H1 (cell line): Measurements from ENCODE around the gene CAPN10. TPM values are rescaled to one million over a fixed set of nuclear protein-coding genes. Genes with fewer than 3 reads are reported as not detected.

Experiments
- E2F6 ChIP-seq: IDR thresholded peaks from 2 replicates; pipeline ENCODE4 v1.6.1; 2012; ENCODE audit warnings: inconsistent platforms
- HDAC6 ChIP-seq: IDR thresholded peaks from one replicate; pipeline ENCODE4 v1.7.1; 2012; ENCODE audit warnings: low read depth, mild to moderate bottlenecking, inconsistent platforms, low read length, moderate library complexity
- JUND ChIP-seq: IDR thresholded peaks from 2 replicates; pipeline ENCODE4 v1.6.1; 2011; ENCODE audit warnings: mild to moderate bottlenecking, improper control_type of control experiment, low read length
- SP4 ChIP-seq: IDR thresholded peaks from 2 replicates; pipeline ENCODE4 v1.6.1; 2012; ENCODE audit warnings: low read length, inconsistent platforms
- SRF ChIP-seq: IDR thresholded peaks from 2 replicates; pipeline ENCODE4 v1.6.1; 2011; ENCODE audit warnings: mild to moderate bottlenecking, low read depth, low read length, moderate library complexity
- polyA plus RNA-seq, 7 experiments: library from polyadenylated mRNA; depleted of rRNA in 3 of 7; stranded (reverse) in 5 of 7; unstranded in 2 of 7; fragments of >200 nt in 5 of 7; fragments of 200-250 nt in 2 of 7; gene quantifications; 1 replicate in 5 of 7; 2 replicates in 1 of 7; 4 replicates in 1 of 7; pipeline versions ENCODE4 v1.2.1 to v1.2.3, GENCODE V29; 2011 to 2013; ENCODE audit warnings: missing spikeins in 2 of 7, mixed read lengths in 2 of 7
- total RNA-seq: library from RNA; stranded (reverse); fragmentation: NEBNext Ultra II Directional; extraction: Animal tissue kit (Norgen Biotek cat#: 25700); gene quantifications from 2 replicates; pipeline ENCODE4 v1.2.1, GENCODE V29; 2021
- TF ChIP-seq, protein P1 (sequence below), 3 experiments: IDR thresholded peaks; 1 replicate in 2 of 3; 2 replicates in 1 of 3; pipeline versions ENCODE4 v1.5.1 to v1.6.1; 2011; ENCODE audit warnings: low read length in 3 of 3, mild to moderate bottlenecking in 3 of 3, inconsistent platforms in 2 of 3, low read depth in 1 of 3, moderate library complexity in 1 of 3; ENCODE audit not compliant: insufficient read depth in 1 of 3; ENCODE audit errors: control extremely low read depth in 1 of 3
- TF ChIP-seq, protein P2 (sequence below): IDR thresholded peaks from 2 replicates; pipeline ENCODE4 v1.6.1; 2012; ENCODE audit warnings: low read length, inconsistent platforms

CAPN10 gene
- total and polyA plus RNA-seq, 2 of the 8 experiments (the other 6 are each of a cell fraction or from before 2014, with no cell fraction given): 30.7 to 39.8 TPM

DNA sequence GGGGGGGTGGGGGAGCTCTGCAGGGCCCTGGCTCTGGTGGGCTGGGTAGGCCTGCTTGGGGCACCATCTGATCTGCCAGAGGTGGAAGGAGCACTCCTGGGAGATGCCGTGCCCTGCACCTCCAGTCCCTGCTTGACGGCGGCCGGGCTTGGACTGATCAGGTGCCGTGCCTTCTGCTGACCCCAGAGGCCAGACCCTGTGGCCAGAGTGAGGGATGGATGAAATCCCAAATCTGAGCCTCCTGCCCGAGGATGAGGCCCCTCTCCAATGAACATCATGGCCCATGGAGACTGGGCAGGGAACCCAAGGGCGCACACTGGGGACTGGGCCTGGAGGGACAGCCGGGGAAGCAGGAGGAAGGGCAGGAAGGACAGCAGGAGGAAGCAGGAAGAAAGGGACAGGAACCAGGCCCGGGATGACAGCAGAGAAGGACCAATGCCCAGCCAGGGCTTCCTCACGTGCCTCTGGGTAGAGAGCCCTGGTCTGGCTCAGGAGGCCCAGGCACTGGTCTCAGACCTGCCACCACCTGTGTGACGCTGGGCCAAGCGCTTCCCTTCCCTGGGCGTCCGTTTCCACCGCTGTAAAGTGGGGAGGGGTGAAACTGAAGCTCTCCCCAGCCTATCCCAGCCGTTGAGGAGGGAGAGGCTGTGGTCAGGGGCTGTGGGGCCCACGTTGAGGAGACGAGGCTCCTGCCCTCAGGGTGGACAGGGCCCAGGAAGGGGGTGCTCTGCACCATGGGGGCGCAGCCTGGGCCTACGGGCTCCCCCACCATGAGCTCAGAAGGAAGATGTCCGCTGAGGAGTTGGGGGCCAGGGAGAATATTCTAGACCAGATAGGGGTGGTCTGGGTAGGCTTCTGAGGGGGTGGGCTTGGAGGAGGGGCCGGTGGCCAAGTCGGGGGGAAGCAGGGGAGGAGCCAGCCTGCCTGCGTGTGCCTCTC lies 37.7 kb downstream of the CAPN10 start (continued):
- TF ChIP-seq SRF (no peak), JUND (no peak), E2F6 (no peak), HDAC6 (no peak), SP4 (no peak)
- TF ChIP-seq, protein P1, sequence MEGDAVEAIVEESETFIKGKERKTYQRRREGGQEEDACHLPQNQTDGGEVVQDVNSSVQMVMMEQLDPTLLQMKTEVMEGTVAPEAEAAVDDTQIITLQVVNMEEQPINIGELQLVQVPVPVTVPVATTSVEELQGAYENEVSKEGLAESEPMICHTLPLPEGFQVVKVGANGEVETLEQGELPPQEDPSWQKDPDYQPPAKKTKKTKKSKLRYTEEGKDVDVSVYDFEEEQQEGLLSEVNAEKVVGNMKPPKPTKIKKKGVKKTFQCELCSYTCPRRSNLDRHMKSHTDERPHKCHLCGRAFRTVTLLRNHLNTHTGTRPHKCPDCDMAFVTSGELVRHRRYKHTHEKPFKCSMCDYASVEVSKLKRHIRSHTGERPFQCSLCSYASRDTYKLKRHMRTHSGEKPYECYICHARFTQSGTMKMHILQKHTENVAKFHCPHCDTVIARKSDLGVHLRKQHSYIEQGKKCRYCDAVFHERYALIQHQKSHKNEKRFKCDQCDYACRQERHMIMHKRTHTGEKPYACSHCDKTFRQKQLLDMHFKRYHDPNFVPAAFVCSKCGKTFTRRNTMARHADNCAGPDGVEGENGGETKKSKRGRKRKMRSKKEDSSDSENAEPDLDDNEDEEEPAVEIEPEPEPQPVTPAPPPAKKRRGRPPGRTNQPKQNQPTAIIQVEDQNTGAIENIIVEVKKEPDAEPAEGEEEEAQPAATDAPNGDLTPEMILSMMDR (IDR thresholded peaks at IDR 0.05; ENCODE audit: control extremely low read depth in 1 of 3, insufficient read depth in 1 of 3, low read depth in 1 of 3, low read length in 3 of 3): no peak
- TF ChIP-seq, protein P2, sequence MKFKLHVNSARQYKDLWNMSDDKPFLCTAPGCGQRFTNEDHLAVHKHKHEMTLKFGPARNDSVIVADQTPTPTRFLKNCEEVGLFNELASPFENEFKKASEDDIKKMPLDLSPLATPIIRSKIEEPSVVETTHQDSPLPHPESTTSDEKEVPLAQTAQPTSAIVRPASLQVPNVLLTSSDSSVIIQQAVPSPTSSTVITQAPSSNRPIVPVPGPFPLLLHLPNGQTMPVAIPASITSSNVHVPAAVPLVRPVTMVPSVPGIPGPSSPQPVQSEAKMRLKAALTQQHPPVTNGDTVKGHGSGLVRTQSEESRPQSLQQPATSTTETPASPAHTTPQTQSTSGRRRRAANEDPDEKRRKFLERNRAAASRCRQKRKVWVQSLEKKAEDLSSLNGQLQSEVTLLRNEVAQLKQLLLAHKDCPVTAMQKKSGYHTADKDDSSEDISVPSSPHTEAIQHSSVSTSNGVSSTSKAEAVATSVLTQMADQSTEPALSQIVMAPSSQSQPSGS: no peak
- TF ChIP-seq, all 59 proteins: peak for 0
